HG02884 (cell line): Measurements from ENCODE around the gene RNF145.
"Not testable (repeated sequence)": the region's sequence is repeated elsewhere in the genome, so short reads cannot be mapped to it uniquely, and the experiment has no call there.

Experiments used
- ATAC-seq: cut with Tn5 transposase; IDR thresholded peaks from one replicate; pipeline ENCODE4 v1.9.1; 2021; ENCODE audit warnings: mild to moderate bottlenecking, moderate library complexity; ENCODE audit not compliant: unreplicated experiment

Gene RNF145

DNA sequence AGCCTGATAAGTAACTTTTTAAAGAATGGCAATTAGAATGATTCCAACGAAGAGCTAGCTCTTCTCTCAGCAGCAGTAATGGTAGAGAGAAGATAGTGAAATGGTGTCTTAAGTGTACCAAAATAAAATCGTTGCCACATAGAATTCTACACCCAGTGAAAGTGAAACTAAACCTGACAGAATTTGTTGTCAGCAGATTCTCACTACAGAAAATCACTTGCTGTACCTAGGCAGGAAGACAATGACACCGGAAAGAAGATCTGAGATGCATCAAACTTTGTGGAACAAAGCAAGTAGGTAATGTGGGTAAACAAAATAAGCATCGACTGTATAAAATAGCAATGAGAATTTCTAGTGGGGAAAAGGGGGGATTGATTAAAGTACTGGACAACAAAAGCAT is 88.9 kb downstream of the RNF145 start:
- ATAC-seq = no peak

DNA sequence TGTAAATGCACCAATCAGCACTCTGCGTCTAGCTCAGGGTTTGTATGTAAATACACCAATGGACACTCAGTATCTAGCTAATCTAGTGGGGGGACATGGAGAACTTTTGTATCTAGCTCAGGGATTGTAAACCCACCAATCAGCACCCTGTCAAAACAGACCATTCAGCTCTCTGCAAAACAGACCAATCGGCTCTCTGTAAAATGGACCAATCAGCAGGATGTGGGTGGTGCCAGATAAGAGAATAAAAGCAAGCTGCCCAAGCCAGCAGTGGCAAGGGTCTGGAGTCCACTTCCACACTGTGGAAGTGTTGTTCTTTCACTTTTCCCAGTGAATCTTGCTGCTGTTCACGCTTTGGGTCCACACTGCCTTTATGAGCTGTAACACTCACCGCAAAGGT is 89.5 kb downstream of the RNF145 start:
- ATAC-seq = not testable (repeated sequence)

DNA sequence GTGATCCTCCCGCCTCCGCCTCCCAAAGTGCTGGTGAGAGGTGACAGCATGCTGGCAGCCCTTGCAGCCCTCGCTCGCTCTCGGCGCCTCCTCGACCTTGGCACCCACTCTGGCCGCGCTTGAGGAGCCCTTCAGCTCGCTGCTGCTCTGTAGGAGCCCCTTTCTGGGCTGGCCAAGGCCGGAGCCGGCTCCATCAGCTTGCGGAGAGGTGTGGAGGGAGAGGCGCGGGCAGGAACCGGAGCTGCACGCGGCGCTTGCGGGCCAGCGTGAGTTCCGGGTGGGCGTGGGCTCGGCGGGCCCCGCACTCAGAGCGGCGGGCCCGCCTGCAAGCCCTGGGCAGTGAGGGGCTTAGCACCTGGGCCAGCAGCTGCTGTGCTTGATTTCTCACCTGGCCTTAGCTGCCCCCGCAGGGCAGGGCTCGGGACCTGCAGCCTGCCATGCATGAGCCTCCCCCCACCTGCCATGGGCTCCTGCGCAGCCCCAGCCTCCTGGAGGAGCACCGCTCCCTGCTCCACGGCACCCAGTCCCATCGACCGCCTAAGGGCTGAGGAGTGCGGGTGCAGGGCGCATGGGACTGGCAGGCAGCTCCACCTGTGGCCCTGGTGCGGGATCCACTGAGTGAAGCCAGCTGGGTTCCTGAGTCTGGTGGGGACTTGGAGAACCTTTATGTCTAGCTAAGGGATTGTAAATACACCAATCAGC is 90.2 kb downstream of the RNF145 start:
- not testable (repeated sequence) for ATAC-seq

DNA sequence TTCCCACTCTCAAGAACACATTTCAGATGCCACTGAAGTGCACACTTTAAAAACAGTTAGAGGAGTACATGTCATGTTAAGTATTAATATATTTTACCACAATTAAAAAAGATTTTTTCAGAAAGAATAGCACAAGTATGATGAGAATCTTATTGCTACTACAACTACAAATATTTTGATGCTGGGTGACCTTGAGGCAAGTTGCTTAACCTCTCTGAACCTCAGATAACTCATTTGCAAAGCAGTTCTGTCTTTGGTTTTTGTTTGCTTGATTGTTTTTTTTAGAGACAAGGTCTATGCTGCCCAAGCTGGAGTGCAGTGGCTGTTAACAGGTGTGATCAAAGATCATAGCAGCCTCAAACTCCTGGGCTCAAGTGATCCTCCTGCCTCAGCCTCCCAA is 95.9 kb downstream of the RNF145 start:
- ATAC-seq = no peak

DNA sequence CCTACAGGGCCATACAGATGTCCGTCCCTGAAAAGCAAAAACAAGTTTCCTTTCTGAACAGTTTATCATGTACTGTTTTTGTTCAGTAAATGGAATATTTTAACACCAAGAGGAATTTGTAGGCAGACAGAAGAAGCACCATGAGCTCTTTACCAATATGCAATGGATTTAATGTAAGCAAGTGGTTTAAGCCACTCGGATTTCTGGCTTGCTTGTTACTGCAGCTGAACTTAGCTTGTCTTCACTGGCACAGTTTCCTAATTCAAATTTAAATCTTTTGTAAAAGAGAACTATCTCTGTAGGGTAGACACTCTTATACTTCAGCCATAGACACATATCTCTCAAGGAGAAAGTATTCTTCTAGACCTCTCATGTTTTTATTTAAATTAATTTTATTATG is 96.9 kb downstream of the RNF145 start:
- no peak for ATAC-seq
